Neutrophil (primary cell): ENCODE data around the gene TIAM1.

ENCODE experiments used
- H3K27ac ChIP-seq: fragments of 200-600 bp; sonication (generic); 2 replicates; pipeline ENCODE4 v1.5.1; 2016; ENCODE audit warnings: mild to moderate bottlenecking, moderate library complexity
- H3K27me3 ChIP-seq: fragments of 200-600 bp; sonication (generic); 2 replicates; pipeline ENCODE4 v1.6.0; 2016; ENCODE audit warnings: mild to moderate bottlenecking
- H3K36me3 ChIP-seq: fragments of 200-600 bp; sonication (generic); 2 replicates; pipeline ENCODE4 v1.5.1; 2017
- H3K4me1 ChIP-seq, 2 experiments: fragments of 200-600 bp in 1 of 2; sonication (generic) in 1 of 2; 1 replicate in 1 of 2; 2 replicates in 1 of 2; pipeline versions ENCODE4 v1.5.1 to v1.6.1; 2013 to 2016; ENCODE audit warnings: low read depth in 1 of 2, low read length in 1 of 2, mild to moderate bottlenecking in 1 of 2, moderate library complexity in 1 of 2; ENCODE audit not compliant: control insufficient read depth in 1 of 2, insufficient read depth in 1 of 2
- H3K4me3 ChIP-seq, 2 experiments: fragments of 200-600 bp in 1 of 2; sonication (generic) in 1 of 2; 1 replicate in 1 of 2; 2 replicates in 1 of 2; pipeline ENCODE4 v1.5.1; 2013 to 2016; ENCODE audit warnings: low read depth in 1 of 2, low read length in 1 of 2, mild to moderate bottlenecking in 1 of 2, moderate library complexity in 1 of 2
- H3K9me3 ChIP-seq: fragments of 200-600 bp; sonication (generic); 2 replicates; pipeline ENCODE4 v1.5.1; 2016
- CTCF ChIP-seq: fragments of 200-600 bp; sonication (generic); IDR thresholded peaks from 2 replicates; pipeline ENCODE4 v1.5.1; 2016; ENCODE audit warnings: antibody characterized with exemption

The TIAM1 gene

GRCh38 chr21:31276663-31277062, 67.4 kb downstream of the TIAM1 start:
- no peak overlapping the region for H3K4me3 ChIP-seq
- H3K9me3 ChIP-seq: no peaks in the 10 kb centered on the region
- H3K27me3 ChIP-seq: no peaks in the 10 kb centered on the region
- no peak for TF ChIP-seq CTCF
- H3K36me3 ChIP-seq: no peaks in the 10 kb centered on the region
- no peaks in the 10 kb centered on the region for H3K4me1 ChIP-seq
- H3K27ac ChIP-seq: no peak overlapping the region

- Histone ChIP-seq H3K9me3 (no peaks in the 10 kb centered on the region), H3K4me1 (no peaks in the 10 kb centered on the region), H3K4me3 (no peak overlapping the region), H3K36me3 (no peaks in the 10 kb centered on the region), H3K27ac (no peak overlapping the region), H3K27me3 (no peaks in the 10 kb centered on the region)
- TF ChIP-seq CTCF: no peak
Measured at GRCh38 chr21:31275901-31276300, 68.2 kb downstream of the TIAM1 start.

- Histone ChIP-seq H3K9me3 (no peaks in the 10 kb centered on the region), H3K27me3 (no peaks in the 10 kb centered on the region), H3K4me3 (no peak overlapping the region)
Measured at GRCh38 chr21:31273278-31273677, 70.8 kb downstream of the TIAM1 start.

GRCh38 chr21:31268090-31268489, 76.0 kb downstream of the TIAM1 start:
- no peaks in the 10 kb centered on the region for H3K9me3 ChIP-seq
- no peak for TF ChIP-seq CTCF
- no peaks in the 10 kb centered on the region for H3K4me1 ChIP-seq
- H3K27me3 ChIP-seq: peaks cover 11% of the 10 kb centered on the region
- H3K4me3 ChIP-seq: no peak overlapping the region
- H3K27ac ChIP-seq: no peak overlapping the region
- no peaks in the 10 kb centered on the region for H3K36me3 ChIP-seq

More at GRCh38 chr21:31273278-31273677, 70.8 kb downstream of the TIAM1 start:
- H3K27ac ChIP-seq: no peak overlapping the region
- no peaks in the 10 kb centered on the region for H3K36me3 ChIP-seq
- H3K4me1 ChIP-seq: no peaks in the 10 kb centered on the region
- TF ChIP-seq CTCF: no peak

GRCh38 chr21:31267644-31268043, 76.4 kb downstream of the TIAM1 start:
- no peaks in the 10 kb centered on the region for H3K36me3 ChIP-seq
- H3K27ac ChIP-seq: no peak overlapping the region
- H3K4me3 ChIP-seq: no peak overlapping the region
- H3K27me3 ChIP-seq: peaks cover 11% of the 10 kb centered on the region
- TF ChIP-seq CTCF: no peak
- no peaks in the 10 kb centered on the region for H3K4me1 ChIP-seq
- H3K9me3 ChIP-seq: no peaks in the 10 kb centered on the region

GRCh38 chr21:31266241-31266640, 77.8 kb downstream of the TIAM1 start:
- Histone ChIP-seq H3K27ac (no peak overlapping the region), H3K4me3 (no peak overlapping the region), H3K9me3 (no peaks in the 10 kb centered on the region), H3K4me1 (no peaks in the 10 kb centered on the region), H3K36me3 (no peaks in the 10 kb centered on the region), H3K27me3 (peaks cover 11% of the 10 kb centered on the region)
- TF ChIP-seq CTCF: no peak
